Trophoblast cell (in vitro differentiated cells and primary cell): ENCODE results near the gene RBFOX1.

Experiments
- DNase-seq, 2 donors: peaks; one replicate each; pipeline ENCODE4 v3.0.0-alpha.2; 2016
- H2AFZ ChIP-seq: 2 replicates; pipeline ENCODE4 v1.6.1; 2013; ENCODE audit warnings: low read length, moderate library complexity, mild to moderate bottlenecking; ENCODE audit not compliant: insufficient read depth, poor library complexity
- H2AK5ac ChIP-seq: 2 replicates; pipeline ENCODE4 v1.6.1; 2013; ENCODE audit warnings: mild to moderate bottlenecking, low read length
- H2BK120ac ChIP-seq: 2 replicates; pipeline ENCODE4 v1.6.1; 2013; ENCODE audit warnings: low read length, mild to moderate bottlenecking, moderate library complexity; ENCODE audit not compliant: insufficient read depth, poor library complexity
- H2BK12ac ChIP-seq: 2 replicates; pipeline ENCODE4 v1.6.1; 2013; ENCODE audit warnings: mild to moderate bottlenecking, low read length, moderate library complexity
- H2BK5ac ChIP-seq: 2 replicates; pipeline ENCODE4 v1.6.1; 2013; ENCODE audit warnings: low read length, low read depth, moderate library complexity, mild to moderate bottlenecking; ENCODE audit not compliant: poor library complexity
- H3K14ac ChIP-seq: 2 replicates; pipeline ENCODE4 v1.6.1; 2013; ENCODE audit warnings: mild to moderate bottlenecking, low read length
- H3K18ac ChIP-seq: 2 replicates; pipeline ENCODE4 v1.6.1; 2013; ENCODE audit warnings: mild to moderate bottlenecking, low read length
- H3K23ac ChIP-seq: 2 replicates; pipeline ENCODE4 v1.6.1; 2013; ENCODE audit warnings: low read length
- H3K27ac ChIP-seq: 2 replicates; pipeline ENCODE4 v1.5.1; 2013; ENCODE audit warnings: low read depth, mild to moderate bottlenecking, inconsistent platforms, low read length, moderate library complexity
- H3K27me3 ChIP-seq: 2 replicates; pipeline ENCODE4 v1.6.1; 2013; ENCODE audit warnings: inconsistent platforms, mild to moderate bottlenecking, low read length, moderate library complexity; ENCODE audit not compliant: insufficient read depth
- H3K36me3 ChIP-seq, 2 experiments: 1 replicate in 1 of 2; 2 replicates in 1 of 2; pipeline ENCODE4 v1.6.1; 2013; ENCODE audit warnings: low read length in 2 of 2, mild to moderate bottlenecking in 2 of 2, moderate library complexity in 1 of 2; ENCODE audit not compliant: insufficient read depth in 2 of 2, control insufficient read depth in 1 of 2
- H3K4ac ChIP-seq: 2 replicates; pipeline ENCODE4 v1.6.1; 2013; ENCODE audit warnings: low read depth, mild to moderate bottlenecking, low read length, moderate library complexity
- H3K4me1 ChIP-seq, 2 experiments: 1 replicate in 1 of 2; 2 replicates in 1 of 2; pipeline ENCODE4 v1.6.1; 2013; ENCODE audit warnings: low read length in 2 of 2, mild to moderate bottlenecking in 2 of 2, moderate library complexity in 1 of 2; ENCODE audit not compliant: insufficient read depth in 2 of 2, control insufficient read depth in 1 of 2
- H3K4me2 ChIP-seq: 2 replicates; pipeline ENCODE4 v1.6.1; 2013; ENCODE audit warnings: inconsistent platforms, mild to moderate bottlenecking, low read length, moderate library complexity
- H3K4me3 ChIP-seq: 2 replicates; pipeline ENCODE4 v1.5.1; 2013; ENCODE audit warnings: mild to moderate bottlenecking, low read depth, low read length, inconsistent platforms
- H3K79me1 ChIP-seq: one replicate; pipeline ENCODE4 v1.6.1; 2013; ENCODE audit warnings: low read length
- H3K79me2 ChIP-seq: 2 replicates; pipeline ENCODE4 v1.6.1; 2013; ENCODE audit warnings: low read length, mild to moderate bottlenecking; ENCODE audit not compliant: control insufficient read depth, insufficient read depth, poor library complexity
- H3K9ac ChIP-seq: 2 replicates; pipeline ENCODE4 v1.6.1; 2013; ENCODE audit warnings: mild to moderate bottlenecking, low read length
- H3K9me3 ChIP-seq: 2 replicates; pipeline ENCODE4 v1.6.1; 2013; ENCODE audit warnings: low read depth, mild to moderate bottlenecking, control low read depth, inconsistent platforms, low read length; ENCODE audit not compliant: insufficient read depth
- H4K12ac ChIP-seq: 2 replicates; pipeline ENCODE4 v1.6.1; 2013; ENCODE audit warnings: low read depth, mild to moderate bottlenecking, low read length, moderate library complexity
- H4K8ac ChIP-seq: 2 replicates; pipeline ENCODE4 v1.6.1; 2013; ENCODE audit warnings: low read depth, mild to moderate bottlenecking, low read length, moderate library complexity
- H4K91ac ChIP-seq: one replicate; pipeline ENCODE4 v1.6.1; 2013; ENCODE audit warnings: low read depth, mild to moderate bottlenecking, low read length, moderate library complexity
- WGBS: extraction: QIAGEN DNeasy Blood & Tissue Kit; methylation state at CpG from one replicate; pipeline ENCODE4 v1.1.7; 2013; ENCODE audit warnings: missing lambda C conversion rate; ENCODE audit not compliant: insufficient read length, insufficient coverage; ENCODE audit errors: extremely low coverage; 5-methylcytosine and 5-hydroxymethylcytosine counted together

The RBFOX1 gene

DNA sequence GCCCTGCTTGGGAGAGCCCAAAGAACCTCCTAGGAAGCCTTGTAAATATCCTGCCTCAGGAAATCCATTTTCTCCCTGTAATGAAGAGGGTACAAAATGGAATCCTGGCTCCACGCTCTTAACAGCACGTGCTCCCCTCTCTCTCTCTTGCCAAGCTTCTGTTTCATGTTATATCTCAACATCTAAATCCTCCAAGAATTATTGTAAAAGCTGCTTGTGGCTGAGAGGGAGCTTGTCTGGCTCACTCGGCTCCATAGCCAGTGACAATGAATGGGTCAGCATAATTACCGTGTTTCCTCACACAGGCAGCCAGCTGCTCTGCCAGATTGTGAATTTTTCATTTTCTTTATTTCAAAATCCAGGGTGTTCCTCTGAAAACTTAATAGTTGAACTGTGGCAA is 317.8 kb downstream of the RBFOX1 start:
- H2BK5ac ChIP-seq = no peak overlapping the region
- no peak for DNase-seq
- H3K79me1 ChIP-seq = no peaks in the 10 kb centered on the region
- H3K27ac ChIP-seq = no peak overlapping the region
- no peaks in the 10 kb centered on the region for H3K9me3 ChIP-seq
- no peaks in the 10 kb centered on the region for H3K79me2 ChIP-seq
- H4K12ac ChIP-seq = no peak overlapping the region
- WGBS = no CpG with 5 or more reads among the region's 4 CpGs
- H3K4ac ChIP-seq = no peak overlapping the region
- no peak overlapping the region for H4K91ac ChIP-seq
- no peak overlapping the region for H3K4me3 ChIP-seq
- H3K23ac ChIP-seq = no peak overlapping the region
- H2BK120ac ChIP-seq = no peak overlapping the region
- H3K18ac ChIP-seq = no peak overlapping the region
- no peaks in the 10 kb centered on the region for H3K27me3 ChIP-seq
- H2AFZ ChIP-seq = no peak overlapping the region
- no peak overlapping the region for H3K14ac ChIP-seq
- no peaks in the 10 kb centered on the region for H3K36me3 ChIP-seq
- H3K4me2 ChIP-seq = no peak overlapping the region
- peaks cover 0 to 2% of the 10 kb centered on the region in 2 experiments for H3K4me1 ChIP-seq
- no peak overlapping the region for H2BK12ac ChIP-seq
- no peak overlapping the region for H3K9ac ChIP-seq
- H2AK5ac ChIP-seq = no peak overlapping the region
- no peak overlapping the region for H4K8ac ChIP-seq

- no peak overlapping the region for H3K9ac ChIP-seq
- no peak overlapping the region for H4K91ac ChIP-seq
- no peaks in the 10 kb centered on the region for H3K27me3 ChIP-seq
- no peak overlapping the region for H2BK120ac ChIP-seq
- no peak overlapping the region for H2BK12ac ChIP-seq
- no peak overlapping the region for H3K4me3 ChIP-seq
- no peak overlapping the region for H2BK5ac ChIP-seq
- no peak overlapping the region for H3K23ac ChIP-seq
- no peaks in the 10 kb centered on the region for H3K9me3 ChIP-seq
- DNase-seq = no peak
- H3K4ac ChIP-seq = no peak overlapping the region
- WGBS = no CpG with 5 or more reads among the region's 9 CpGs
- peaks cover 0 to 2% of the 10 kb centered on the region in 2 experiments for H3K4me1 ChIP-seq
- H4K12ac ChIP-seq = no peak overlapping the region
- no peak overlapping the region for H3K4me2 ChIP-seq
- H3K18ac ChIP-seq = no peak overlapping the region
- no peak overlapping the region for H4K8ac ChIP-seq
- H2AFZ ChIP-seq = no peak overlapping the region
- H3K79me2 ChIP-seq = no peaks in the 10 kb centered on the region
- H3K14ac ChIP-seq = no peak overlapping the region
- no peak overlapping the region for H2AK5ac ChIP-seq
- no peaks in the 10 kb centered on the region for H3K36me3 ChIP-seq
- no peak overlapping the region for H3K27ac ChIP-seq
- H3K79me1 ChIP-seq = no peaks in the 10 kb centered on the region
These were observed 319.3 kb downstream of the RBFOX1 start for GRCh38 chr16:7651803-7652570.

DNA sequence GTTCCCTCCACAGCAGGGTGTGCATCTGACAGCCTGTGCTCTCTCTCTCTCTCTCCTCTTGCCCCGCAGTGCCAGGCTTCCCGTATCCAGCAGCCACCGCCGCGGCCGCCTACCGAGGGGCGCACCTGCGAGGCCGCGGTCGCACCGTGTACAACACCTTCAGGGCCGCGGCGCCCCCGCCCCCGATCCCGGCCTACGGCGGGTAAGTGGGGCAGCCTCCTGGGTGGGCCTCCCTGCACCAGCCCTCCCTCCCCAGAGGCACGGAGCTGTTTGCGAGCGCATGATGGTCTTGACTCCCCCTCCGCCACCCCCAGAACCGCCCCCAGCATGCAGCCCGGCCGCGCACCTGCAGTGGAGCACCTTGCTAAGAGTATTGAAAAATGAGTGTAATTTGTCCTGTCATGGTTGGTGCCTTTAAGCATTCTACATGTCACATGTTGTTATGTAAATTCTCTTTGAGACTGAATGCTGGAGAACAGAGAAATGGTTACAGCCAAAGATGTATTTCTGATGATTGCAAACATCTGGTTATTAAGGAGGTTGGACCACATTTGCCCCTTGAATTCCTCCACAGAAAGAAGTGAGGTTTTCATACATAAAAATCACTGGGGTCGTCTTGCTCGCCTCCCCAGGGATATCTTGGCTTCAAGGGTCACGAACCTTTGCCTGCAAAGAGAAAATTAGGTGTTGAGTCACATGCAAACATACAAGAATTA is 321.3 kb downstream of the RBFOX1 start:
- Histone ChIP-seq H3K79me1 (no peaks in the 10 kb centered on the region), H3K79me2 (no peaks in the 10 kb centered on the region), H2BK5ac (no peak overlapping the region), H3K14ac (no peak overlapping the region), H3K18ac (no peak overlapping the region), H3K4ac (no peak overlapping the region), H3K23ac (no peak overlapping the region), H2BK120ac (no peak overlapping the region), H3K9me3 (no peaks in the 10 kb centered on the region), H3K4me3 (no peak overlapping the region), H2AFZ (no peak overlapping the region), H4K91ac (no peak overlapping the region), H2AK5ac (no peak overlapping the region), H4K8ac (no peak overlapping the region), H4K12ac (no peak overlapping the region), H2BK12ac (no peak overlapping the region), H3K4me2 (no peak overlapping the region), H3K27me3 (no peaks in the 10 kb centered on the region), H3K4me1 (peaks cover 0 to 2% of the 10 kb centered on the region in 2 experiments), H3K9ac (no peak overlapping the region), H3K36me3 (no peaks in the 10 kb centered on the region), H3K27ac (no peak overlapping the region)
- no CpG with 5 or more reads among the region's 32 CpGs for WGBS
- no peak for DNase-seq

DNA sequence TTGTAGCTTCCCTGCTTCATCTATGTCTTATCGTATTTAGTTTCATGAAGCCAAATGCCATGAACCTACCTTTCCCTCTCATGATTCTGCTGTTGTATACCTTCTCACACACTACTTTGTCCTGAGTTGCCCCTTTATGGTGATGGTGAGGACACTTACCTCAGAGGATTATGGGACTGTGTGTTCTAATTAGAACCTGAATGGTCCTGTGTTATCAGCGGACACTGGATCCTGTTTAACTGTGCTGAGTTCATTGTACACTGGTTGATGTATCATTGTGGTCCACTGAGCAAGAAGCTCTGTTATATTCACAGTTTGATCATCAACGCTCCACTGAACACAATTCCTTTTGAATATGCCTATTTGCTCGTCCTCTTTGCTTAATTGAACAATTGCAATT is 343.0 kb downstream of the RBFOX1 start:
- no CpG with 5 or more reads among the region's 4 CpGs for WGBS
- Histone ChIP-seq H3K23ac (no peak overlapping the region), H4K8ac (no peak overlapping the region), H3K4ac (no peak overlapping the region), H2AK5ac (no peak overlapping the region), H3K36me3 (no peaks in the 10 kb centered on the region), H2AFZ (no peak overlapping the region), H3K27ac (no peak overlapping the region), H4K12ac (no peak overlapping the region), H3K27me3 (peaks cover 2% of the 10 kb centered on the region), H3K4me2 (no peak overlapping the region), H3K18ac (no peak overlapping the region), H3K79me2 (no peaks in the 10 kb centered on the region), H3K9ac (no peak overlapping the region), H3K79me1 (no peaks in the 10 kb centered on the region), H2BK12ac (no peak overlapping the region), H2BK120ac (no peak overlapping the region), H3K14ac (no peak overlapping the region), H3K4me3 (no peak overlapping the region), H2BK5ac (no peak overlapping the region), H3K4me1 (no peaks in the 10 kb centered on the region), H4K91ac (no peak overlapping the region), H3K9me3 (no peaks in the 10 kb centered on the region)
- no peak for DNase-seq
